CD4-positive, alpha-beta T cell treated with Interferon alpha-2 for 1 hour (primary cell): ENCODE results near the gene NYNRIN.
"Not testable (repeated sequence)": the region's sequence is repeated elsewhere in the genome, so short reads cannot be mapped to it uniquely, and the experiment has no call there.

Experiments
- DNase-seq, 2 donors: peaks; one replicate each; pipeline ENCODE4 v3.0.0-alpha.2; 2020 to 2022

Gene NYNRIN

DNA sequence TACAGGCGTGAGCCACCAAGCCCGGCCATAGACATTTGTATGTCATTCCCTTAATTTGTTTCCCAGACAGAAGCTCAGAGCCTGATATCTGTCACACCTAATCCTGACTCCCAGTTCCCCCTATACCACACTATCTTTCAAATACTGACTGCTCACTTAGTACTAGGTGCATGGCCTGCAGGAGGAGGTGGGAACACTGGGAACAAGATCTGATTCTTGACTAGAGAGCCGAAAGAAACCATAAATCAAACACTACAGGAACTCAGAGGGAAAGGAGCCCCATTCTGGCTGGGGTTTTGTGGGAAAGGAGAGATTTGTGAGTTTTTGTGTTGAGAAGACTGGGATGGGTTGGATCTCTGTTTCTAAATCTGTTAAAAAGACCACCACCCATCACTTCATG is 35.9 kb downstream of the NYNRIN start:
- DNase-seq = no peak

DNA sequence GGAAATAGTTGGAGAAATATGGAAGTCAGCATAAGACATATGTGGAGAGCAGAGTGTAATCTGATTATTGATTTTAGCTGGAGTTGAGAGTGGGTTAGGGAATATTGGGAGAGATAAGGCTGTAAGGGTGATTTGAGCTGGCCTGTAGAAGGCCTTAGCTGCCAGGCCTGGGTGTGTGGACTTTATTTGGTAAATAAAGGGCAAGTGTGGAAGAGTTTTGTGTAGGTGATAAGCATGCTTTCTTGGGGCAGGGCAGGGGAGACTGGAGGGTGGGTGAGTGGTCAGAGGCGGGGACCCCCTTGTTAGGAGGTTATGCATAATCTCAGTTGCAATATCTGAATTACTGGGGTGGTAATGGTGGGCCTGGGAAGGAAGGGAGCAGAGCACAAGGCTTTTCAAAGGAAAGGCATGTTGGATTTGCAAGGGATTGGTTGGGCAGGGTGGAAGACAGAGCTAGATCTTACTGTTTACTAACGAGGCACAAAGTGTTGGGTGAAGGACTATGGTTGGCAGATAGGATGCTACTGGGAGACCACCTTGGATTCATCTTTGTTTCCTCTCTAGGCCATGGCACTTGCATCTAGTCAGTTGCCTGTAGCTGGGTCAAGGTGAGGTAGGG is 36.5 kb downstream of the NYNRIN start:
- no peak for DNase-seq

DNA sequence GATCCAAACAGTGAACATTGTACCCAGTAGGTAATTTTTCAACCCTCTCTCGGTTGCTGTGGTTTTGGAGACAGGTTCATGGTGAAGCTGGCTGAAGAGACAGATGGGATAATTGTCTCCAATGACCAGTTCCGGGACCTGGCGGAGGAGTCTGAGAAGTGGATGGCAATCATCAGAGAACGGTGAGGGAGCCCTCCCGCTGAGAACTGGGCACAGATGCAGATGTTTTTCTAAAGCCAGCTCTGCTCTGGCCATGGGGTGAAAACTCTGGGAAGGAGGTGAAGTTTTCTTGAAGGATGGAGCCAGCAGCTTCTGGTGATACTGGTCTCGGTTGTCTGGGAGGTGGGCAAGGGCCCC is 37.2 kb downstream of the NYNRIN start:
- no peak for DNase-seq

DNA sequence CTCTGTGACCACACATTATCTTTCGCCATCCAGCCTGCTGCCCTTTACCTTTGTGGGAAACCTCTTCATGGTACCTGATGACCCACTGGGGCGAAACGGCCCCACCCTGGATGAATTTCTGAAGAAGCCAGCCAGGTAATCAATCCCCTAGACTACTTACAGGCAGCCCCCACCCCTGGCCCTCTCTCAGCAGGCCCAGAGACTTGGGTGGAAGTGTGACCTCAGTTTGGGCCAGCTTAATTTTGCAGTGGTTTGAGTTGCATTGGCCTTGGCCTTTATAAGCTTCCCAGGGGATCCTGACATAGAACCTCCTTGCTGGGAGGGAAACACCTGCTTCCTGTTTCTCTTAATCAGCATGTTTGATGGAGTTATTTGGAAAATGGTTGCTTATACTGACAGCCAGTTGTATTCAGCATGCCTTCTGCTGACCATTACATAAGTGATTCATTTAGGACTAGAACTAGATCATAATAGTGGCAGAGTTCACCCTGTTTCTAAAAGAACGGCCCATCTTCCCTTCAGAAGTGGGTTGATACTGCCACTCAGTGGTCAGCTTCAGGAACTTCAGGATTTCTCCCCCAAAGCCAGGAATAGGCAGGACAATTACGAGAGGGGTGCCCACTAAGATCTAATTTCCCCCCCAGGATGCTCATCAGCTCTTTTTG is 37.7 kb downstream of the NYNRIN start:
- DNase-seq = peak; percentile 49 to 75

DNA sequence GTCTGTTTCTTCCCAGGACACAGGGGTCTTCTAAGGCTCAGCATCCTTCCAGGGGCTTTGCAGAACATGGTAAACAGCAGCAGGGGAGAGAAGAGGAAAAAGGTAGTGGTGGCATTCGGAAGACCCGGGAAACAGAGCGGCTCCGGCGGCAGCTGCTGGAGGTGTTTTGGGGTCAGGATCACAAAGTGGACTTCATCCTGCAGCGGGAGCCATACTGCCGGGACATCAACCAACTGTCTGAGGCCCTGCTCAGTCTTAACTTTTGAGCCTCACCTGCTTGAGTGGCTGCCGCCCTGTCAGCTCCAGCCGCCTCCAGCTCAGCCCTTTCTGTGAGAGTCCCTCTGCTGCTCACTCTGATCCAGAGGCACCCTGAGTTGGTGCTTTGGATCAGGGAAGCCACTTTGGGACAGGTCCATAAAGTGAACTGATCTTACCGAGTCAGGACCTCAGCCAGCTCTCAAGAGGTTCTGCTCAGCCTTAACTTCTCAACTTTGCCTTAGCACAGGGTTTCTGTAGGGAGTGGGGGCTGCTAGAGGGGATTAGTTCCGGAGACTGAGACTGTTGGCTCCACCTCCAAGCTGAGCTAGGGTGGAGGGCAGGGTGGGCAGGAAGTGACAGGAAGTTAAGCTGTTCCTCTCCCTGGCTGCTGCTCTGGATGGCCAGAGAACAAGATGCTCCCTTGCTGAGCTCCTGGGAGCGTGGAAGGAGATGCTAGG is 38.4 kb downstream of the NYNRIN start:
- no peak for DNase-seq

DNA sequence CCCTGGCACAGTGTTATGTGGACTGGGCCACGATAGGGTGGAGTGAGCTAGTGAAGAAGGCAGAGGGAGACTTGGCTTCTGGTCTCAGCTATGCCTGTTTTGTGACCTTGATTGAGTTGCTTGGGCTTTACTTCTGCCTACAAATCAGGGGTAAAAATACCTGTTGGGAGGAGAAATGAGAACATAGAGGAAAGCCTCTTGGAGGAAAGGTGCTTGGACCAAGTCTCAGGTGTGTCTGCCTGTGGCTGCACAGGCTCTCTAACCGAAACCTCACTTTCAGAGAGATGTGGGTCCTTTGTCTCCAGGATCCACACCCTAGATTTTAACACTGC is 38.9 kb downstream of the NYNRIN start:
- DNase-seq = no peak

DNA sequence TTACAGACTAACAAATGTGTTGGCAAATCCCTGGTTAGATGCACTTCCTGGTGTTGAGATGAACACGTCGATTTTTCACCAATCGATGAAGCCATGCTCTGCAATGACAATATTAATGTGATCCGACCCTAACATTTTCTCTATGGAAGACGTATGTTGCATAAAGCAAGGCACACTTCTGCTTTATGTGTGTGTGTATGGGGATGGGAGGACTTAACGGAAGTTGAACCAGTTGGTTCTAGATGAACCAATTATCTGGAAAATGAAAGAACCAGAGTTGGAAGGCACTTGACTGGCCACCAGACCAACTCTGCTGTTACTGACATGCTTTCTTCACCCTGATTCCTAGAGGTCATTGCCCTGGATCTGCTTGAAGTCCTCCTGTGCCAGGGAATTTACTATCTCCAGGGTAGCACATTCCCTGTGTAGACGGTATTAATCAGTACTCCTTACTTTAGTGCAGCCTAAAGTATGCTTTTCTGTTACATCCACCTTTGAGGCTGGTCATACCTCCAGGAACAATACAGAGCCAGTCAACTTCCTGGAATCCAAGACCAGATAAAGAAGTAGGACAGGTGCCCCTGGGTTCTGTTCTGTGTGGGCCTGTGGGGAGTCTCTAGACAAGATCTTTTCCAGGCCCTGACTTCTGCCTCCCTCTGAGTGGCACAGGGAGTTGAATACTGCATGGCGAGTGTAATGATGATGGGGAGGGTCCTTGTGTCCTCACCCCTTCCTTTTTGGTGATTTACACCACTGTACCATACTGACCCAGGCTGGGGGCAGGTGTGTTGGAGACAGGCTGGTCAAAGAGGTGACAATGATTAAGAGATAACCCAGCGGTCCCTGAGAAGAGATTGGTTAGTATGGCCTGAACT is 39.7 kb downstream of the NYNRIN start:
- DNase-seq = no peak

DNA sequence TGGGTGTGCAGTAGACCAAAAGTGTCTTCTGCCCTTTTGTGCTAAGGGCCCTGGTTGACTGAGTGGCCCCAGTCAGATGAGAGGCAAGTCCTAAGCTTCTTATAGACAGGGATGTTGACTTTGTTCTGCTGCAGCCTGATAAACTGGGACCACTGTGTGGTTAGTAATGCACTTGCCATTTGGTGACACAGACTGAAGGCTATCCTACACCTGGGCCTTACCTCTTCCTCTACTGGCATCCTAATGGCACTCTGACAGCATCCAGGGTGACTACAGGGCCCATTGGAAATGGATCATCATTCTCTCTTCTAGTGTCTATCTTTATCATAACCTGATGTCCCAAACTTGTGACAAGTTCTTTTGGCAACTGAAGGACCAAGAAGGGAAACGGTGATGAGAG is 40.5 kb downstream of the NYNRIN start:
- no peak for DNase-seq

DNA sequence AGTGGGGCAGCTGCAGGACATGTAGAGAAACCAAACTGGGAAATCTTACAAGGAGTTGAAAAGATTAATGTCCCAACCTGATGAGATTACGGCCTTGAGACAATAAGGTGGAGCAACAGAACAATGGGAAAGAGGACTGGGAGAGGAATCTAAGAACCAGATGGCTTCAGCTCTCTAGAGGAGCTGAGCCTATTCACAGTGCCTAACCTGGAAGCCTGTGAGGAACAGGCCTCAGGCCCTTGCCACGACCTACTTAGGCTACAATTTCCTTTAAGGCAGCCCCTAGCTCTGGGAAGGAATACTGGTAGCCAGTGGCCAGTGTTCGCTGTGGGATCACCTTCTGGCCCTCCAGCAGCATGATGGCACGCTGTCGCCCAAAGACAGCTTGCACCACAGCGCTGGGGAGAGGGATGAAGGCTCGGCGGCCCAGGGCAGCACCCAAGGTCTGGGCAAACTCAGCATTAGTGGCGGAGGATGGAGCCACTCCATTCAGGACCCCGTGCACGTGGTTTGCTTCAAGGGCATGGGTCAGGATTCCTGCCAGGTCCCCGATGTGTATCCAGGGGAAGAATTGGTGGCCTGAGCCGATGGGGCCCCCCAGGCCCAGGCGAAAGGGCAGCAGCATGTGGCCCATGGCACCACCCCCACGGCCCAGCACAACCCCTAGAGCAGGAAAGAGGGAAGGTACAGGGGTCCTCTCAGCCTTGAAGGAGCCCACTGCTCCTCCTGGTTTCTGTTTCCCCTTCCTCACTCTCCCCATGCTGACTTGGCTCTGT is 41.2 kb downstream of the NYNRIN start:
- no peak for DNase-seq

DNA sequence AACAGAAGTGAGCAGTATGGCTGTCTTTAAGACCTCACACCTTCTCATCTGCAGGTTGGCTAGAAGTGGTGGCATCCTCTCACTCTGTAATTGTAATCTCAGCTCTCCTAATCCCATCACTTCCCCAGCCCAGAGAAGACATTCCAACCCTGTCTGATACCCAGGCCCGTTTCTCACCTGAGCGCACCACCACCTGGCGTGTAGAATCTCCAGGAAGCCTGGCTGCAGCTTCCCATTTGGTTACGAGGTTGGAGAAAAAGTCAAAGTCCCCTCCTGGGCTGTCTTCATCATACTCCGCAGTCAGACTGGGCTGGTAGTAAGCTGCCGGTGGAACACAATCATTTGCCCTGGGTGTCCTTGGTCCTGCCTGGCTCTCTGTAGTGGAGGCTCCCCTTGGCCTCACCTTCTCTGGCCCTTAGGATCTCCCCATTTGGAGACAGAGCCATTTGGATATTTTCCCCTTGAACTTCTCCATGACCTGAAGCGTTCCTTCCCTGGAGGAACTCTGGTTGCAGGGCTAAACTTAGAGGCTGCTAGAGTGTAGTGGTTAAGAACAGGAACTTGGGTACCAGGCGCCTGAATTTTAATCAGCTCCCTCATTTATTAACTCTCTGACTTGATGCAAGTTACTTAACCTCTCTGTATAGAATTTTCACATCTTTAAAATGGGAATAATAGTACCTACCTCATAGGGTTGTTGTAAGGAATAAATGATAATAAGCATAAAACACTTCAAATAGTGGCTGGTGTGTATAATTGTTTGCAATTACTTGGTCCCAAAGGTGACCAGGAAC is 42.0 kb downstream of the NYNRIN start:
- DNase-seq = no peak

DNA sequence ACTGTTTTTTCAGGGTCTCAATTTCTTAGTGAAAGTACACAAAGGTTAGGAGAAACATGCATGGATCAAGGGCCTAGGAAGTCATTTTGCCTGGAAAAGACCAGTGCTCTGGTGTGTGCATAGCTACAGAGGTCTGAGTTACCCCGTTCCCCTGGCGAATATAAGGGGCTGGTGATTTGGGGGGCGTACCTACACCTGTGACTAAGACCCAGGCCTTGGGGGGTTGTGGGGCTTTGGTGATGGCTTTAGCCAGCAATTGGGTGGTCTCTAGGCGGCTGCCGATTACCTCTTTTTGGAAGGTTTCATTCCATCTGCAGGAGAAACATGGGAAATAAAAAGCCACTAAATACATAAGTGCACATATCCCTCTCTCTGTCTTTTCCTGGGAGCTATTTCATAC is 42.7 kb downstream of the NYNRIN start:
- no peak for DNase-seq

DNA sequence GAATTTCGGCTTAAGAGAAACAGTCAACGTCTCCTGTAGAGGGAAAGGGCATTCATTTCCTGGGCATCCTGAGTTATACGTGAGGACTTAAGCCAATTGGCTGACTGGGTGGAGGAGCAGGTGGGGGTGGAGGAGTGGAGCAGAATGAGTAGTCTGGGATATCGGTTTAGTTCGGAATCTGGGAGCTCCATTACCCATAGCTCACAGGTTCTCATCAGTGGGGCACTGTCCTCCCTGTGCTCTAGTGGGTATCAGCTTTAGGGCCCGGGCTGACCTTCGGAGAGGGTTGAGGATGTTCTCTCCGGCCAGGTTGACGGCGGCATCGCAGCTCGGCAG is 43.1 kb downstream of the NYNRIN start:
- no peak for DNase-seq

DNA sequence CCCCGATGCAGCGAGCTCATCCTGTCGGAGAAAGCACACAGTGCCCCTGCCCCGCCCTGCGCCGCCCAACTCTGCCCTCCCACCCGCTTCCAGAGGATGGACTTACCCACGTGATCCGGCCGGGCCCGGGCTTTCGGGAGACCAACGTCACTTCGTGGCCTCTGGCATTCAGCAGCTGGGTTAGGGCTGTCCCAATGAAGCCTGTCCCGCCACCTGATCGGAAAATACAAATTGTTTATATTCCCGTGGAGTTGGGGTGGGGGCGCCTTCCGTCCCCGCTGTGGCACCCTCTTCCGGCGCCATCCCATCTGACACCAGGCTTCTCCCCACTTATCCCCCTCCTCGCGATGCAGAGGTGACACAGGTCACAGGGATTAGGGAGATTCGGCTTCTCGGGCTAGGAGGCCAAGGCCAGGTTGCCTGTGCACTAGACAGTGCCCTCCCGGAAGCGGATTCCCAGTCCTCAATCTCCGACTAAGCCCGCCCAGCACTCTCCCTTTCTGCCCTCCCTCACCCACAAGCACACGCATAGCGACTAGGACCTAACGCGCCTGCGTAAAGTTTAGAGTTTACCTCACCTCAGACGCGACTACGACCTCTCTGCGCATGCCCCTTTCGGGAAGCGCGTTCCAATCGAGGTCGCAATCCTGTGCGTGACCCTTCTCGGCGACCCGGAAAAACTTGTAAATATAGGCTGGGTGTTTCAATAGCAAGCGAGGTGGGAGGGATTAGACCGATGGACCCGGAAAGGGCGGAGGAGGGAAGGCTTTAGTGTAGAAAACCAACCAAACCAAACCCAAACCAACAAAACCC is 43.6 kb downstream of the NYNRIN start, which contains the start of gene SDR39U1:
TSS of gene SDR39U1 (minus strand) at position 537 of the 813 bp plus-strand sequence. CDS start at position 530, 7 bp downstream.
- peak; percentile 99 for DNase-seq

DNA sequence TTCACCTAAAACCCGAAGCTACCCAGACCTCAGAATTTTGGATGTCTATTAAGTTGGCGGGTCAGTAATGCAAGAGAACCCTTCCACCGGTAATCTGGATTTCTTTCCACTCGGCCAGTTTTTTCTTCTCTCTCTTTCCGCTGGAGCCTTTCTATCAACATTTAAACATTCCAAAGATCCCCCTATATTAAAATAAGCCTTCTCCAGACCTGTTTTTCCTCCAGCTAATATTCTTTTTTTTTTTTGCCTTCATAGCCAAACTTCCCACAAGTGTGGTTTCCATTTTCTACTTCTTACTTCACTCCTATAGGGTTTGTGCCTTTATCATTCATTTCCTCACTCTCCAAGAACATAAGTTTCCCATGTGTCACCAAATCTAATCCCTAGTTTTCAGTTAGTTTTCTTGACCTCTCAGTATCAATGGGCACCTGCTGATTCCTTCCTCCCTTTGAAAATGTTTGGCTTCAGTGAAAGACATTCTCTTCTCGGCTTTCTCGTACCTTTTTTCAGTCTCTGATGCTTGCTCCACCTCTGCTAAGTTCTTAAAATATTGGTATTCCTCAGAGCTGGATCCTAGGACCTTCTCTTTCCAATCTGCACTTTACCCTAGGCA is 44.4 kb downstream of the NYNRIN start:
- no peak for DNase-seq

DNA sequence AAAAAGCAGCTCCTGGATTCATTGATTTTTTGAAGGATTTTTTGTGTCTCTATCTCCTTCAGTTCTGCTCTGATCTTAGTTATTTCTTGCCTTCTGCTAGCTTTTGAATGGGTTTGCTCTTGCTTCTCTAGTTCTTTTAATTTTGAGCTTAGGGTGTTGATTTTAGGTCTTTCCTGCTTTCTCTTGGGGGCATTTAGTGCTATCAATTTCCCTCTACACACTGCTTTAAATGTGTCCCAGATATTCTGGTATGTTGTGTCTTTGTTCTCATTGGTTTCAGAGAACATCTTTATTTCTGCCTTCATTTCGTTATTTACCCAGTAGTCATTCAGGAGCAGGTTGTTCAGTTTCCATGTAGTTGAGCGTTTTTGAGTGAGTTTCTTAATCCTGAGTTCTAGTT is 52.0 kb downstream of the NYNRIN start:
- not testable (repeated sequence) for DNase-seq

DNA sequence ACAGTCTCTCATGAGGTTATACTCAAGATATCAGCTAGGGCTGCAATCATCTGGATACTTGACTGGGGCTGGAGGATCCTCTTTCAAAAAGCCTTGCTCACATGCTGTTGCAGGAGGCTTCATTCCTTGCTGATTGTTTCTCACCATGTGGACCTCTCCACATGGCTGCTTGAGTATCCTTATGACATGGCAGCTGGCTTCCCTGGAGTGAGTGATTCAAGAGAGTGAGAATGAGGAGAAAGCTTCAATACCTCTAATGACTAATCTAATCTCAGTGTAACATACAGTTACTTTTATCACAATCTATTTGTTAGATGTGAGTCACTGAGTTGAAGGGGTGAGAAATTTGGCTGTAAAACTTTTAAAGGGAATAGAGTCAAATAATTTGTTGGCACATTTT is 58.2 kb downstream of the NYNRIN start:
- no peak for DNase-seq

DNA sequence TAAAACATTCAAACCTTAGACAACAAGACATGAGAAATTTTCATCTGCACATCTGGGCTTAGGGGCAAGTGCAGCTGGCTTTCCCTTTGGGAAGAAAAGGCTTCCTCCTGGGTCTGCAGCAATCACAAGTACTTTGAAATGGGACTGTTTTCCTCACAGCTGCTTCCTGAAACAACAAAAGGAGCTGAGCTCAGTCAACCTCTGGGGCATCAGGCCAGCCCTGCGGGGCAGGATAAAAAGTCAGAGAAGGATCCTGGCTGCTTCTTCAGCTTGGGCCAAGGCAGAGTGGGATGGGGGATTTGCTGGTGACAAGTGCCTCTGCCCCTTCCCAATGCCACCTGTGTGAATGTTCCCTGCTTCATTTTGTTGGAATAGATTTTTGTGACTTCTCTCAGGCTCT is 59.9 kb downstream of the NYNRIN start:
- no peak for DNase-seq

DNA sequence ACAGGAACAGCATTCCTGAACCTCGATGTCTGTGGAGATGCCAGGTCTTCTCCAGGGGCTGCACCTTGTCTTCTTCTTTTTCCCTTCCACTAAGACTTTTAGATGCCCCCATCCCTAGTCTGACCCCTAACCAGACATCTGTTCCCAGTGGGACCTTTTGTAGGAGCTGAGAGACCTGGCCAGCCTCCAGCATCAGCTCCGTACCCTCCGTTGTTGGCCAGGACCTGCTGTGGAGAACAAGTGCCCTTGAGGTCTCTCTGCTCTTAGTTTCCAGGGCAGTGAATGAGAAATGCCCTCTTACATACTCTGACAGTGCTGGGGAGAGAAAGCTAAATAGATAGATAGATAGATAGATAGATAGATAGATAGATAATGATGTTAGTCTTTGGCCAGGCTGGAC is 60.5 kb downstream of the NYNRIN start:
- no peak for DNase-seq

DNA sequence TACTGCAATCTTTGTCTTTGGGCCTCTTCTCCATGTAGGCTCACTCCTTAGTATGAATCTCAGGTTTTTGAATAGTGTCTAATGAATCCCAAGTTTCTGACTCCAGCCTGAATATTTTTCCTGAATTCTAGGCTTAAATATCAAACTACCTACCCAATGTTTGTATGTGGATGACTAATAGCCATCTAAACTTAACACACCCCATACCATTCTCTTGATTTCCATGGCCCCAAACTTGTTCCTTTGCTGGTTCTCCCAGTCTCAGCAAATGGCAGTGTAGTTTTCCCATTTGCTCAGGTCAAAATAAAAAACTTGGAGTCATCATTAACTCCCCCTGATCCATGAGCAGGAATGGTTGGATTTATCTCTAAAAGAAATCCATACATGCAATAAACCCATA is 62.5 kb downstream of the NYNRIN start:
- no peak for DNase-seq

DNA sequence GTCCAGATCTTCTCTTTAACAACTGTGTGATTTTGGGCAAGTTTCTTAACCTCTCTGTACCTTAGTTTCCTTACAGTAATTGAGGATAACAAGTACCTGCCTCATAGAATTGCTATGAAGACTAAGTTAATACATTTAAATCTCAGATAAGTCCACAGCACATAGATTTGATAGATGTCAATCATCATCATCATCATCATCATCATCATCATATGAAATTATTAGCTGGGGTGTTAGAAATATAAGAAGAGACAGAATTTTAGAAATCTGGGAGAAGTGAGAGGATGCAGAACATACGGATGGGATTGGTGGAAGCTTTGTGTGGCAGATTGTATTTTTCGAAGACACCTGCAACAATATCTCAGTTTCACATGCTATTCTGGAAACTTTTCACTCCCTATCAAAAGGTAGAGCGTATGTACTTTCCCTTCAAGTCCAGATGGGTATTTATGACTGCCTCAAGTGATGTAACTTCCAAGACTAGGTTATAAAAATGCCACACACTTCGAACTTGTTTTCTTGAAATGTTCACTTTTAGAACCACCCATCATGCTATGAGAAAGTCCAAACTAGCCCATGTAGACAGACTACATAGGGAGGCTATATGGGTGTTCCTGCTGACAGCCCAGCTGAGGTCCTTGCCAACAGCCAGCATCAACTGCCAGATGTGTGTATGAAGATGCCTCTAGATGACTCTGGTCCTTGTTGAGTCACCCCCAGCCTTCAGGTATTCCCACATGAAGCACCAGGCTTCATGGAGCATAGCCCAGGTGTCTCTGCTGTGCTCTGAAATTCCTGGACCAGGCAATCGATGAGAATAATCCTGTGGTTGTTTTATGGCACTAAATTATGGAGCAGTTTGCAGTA is 64.4 kb downstream of the NYNRIN start:
- DNase-seq = no peak
